ENCODE data around the gene ZNF683.
"Not testable (repeated sequence)": the region's sequence is repeated elsewhere in the genome, so short reads cannot be mapped to it uniquely, and the experiment has no call there.

Gene ZNF683

DNA sequence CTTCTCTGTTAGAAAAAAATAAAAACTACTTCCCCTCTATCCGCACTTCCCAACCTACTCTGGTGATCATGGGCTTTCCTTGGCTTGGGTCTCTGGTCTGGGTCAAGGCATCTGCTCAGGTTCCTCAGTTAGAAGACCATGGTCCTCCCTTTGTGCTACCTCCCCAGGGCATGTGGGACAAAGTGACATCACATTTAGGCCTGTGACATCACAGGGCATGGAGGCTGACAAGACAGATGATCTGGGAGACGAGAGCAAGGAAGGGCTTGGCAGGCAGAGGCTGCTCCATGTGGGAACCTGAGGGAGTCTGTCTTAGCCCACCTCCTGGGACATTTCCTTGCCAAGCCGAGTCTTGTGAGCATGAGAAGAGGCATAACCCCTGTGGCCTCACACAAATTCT, at the start of gene ZNF683:
Gene ZNF683, minus strand, starts transcription at position 140 of the 400 bp plus-strand sequence. CDS start 4,179 bp downstream, outside the sequence.
- not testable (repeated sequence) for DNase-seq (ENCODE audit: low read depth in 1 of 2, low spot score in 1 of 2)

- no peak for DNase-seq (ENCODE audit: low read depth in 1 of 2, low spot score in 1 of 2)
These were observed 46.9 kb upstream of the ZNF683 start for GRCh38 chr1:26419494-26419893.

- DNase-seq (ENCODE audit: low read depth in 1 of 2, low spot score in 1 of 2): no peak
These were observed 46.4 kb upstream of the ZNF683 start for GRCh38 chr1:26418865-26419349.

- peak; percentile 76 to 78 for DNase-seq (ENCODE audit: low read depth in 1 of 2, low spot score in 1 of 2)
These were observed 44.7 kb upstream of the ZNF683 start for GRCh38 chr1:26417111-26417759.

- DNase-seq (ENCODE audit: low read depth in 1 of 2, low spot score in 1 of 2): no peak
These were observed 40.5 kb upstream of the ZNF683 start for GRCh38 chr1:26413031-26413430.

DNA sequence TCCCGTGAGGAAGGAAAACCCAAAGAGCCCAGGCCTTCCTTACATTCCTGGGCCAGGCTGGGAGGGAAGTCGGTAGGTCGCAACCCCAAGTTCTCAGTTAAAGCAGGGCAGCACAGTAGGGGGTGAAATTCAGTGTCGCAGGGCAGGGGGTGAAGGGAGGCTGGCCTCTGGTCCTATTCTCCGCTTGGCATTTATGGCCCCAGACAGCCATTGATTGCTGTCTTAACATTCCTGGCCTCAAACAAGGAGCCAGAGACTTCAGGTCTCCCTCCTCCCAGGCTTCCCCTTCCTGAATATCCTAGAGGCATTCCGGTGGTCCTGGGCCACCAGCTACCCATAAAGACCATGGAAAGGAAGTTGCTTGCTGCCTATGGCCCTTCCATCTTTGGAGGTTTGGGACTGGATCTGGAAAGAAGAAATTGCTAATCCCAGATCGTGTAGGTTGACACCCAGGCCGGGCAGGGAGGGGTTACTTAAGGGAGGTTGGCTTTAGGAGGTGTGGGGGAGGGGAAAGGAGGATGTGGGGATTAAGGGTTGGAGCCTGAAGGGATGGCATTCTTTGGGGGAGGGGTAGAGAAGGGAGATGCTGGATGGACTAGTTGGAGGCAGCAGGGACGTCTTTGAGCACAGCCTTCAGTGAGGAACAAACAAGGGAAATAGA, 39.8 kb upstream of the ZNF683 start:
- no peak for DNase-seq (ENCODE audit: low read depth in 1 of 2, low spot score in 1 of 2)

DNA sequence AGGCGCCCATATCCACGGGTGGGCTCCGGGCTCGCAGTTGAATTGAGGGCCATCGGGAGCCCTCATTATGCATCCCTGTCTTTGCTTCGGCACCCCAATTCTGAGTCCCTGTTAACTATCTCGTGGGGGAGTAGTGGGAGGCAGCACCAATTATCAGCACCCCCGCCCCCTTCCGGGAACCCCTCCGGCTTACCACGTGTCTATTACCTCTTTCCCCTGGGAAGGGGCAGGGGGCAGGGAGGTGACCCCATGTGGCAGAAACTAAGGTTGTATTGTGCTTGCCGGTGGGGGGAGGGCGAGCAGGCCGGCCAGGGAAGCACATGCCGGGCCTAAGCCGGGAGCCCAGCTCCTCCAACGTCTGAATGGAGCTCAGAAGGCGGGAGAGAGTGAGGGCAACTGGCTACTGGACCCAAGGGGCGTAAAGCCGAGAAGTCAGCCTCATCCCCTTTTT, 39.1 kb upstream of the ZNF683 start:
- DNase-seq (ENCODE audit: low read depth in 1 of 2, low spot score in 1 of 2): no peak

DNA sequence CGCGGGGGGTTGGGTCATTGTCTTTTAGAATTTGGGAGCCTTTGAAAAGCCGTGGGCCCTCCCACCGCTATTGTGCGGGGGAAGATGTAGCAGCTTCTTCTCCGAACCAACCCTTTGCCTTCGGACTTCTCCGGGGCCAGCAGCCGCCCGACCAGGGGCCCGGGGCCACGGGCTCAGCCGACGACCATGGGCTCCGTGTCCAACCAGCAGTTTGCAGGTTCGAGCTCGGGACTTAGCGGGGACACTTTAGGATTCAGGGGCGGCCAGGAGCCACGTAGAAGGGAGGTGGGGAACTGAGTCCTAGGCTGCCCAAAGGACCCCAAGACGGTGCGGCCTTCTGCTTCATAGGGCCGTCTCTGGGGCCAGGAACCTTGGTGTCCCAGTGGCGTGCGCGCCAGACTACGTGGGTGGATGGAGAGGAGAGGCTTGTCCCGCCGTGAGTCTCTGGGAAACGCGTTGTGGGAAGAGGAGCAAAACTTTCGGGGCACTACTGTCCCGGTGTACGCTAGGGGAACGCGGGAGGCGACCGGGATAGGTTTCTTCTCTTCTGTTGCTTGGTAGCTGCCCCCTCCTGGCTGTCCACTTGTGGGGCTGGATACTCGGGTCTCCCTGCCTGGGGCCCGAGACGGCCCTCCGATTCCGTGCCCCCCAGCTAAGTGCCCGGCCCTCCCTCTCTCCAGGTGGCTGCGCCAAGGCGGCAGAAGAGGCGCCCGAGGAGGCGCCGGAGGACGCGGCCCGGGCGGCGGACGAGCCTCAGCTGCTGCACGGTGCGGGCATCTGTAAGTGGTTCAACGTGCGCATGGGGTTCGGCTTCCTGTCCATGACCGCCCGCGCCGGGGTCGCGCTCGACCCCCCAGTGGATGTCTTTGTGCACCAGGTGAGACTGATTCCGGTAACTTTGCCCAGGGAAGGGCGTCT, 38.4 kb upstream of the ZNF683 start, which contains the start of gene LIN28A:
Gene LIN28A, plus strand, starts transcription at position 112 of the 918 bp plus-strand sequence. Its CDS starts 75 bp downstream, at position 187.
- no peak for DNase-seq (ENCODE audit: low read depth in 1 of 2, low spot score in 1 of 2)

DNA sequence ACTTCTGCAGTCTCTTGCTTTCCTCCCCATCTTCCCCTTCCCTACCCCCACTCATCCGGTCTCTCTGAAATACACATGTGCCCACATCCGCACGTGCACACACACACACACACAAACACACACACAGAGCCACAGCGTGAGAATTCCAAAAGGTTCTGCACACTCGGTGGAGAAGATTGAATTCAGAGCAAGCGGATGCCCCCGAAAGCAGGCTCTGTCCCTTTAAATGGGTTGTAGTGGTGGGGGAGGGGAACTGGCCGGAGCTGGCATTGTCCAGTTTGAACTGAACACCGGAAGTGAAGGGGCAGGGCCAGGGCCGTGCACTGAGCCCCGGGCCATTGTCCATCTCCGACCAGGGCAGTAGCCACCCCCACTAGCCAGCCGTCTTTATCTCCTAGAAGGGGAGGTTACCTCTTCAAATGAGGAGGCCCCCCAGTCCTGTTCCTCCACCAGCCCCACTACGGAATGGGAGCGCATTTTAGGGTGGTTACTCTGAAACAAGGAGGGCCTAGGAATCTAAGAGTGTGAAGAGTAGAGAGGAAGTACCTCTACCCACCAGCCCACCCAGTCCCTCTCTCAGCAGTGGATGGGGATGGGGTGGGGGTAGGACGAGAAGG, 36.7 kb upstream of the ZNF683 start:
- DNase-seq (ENCODE audit: low read depth in 1 of 2, low spot score in 1 of 2): no peak

DNA sequence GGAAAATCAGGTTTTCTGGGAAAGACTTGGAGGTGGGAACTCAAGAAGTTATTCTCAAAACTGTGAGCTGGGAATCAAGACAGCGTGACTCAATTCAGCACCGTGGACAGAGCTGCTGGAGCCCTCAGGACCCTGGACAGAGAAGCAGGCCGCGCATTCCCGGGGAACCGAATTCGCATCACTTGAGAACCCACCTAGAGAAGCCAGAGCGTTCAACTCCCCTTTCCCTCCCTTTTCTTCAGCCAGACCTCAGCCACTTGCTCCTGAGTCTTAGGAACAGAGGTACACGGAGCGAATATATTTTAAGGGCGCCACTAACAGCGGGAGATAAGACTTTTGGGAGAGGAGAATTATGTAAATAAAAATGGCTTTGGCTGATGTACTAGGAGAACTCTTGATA, 36.1 kb upstream of the ZNF683 start:
- DNase-seq (ENCODE audit: low read depth in 1 of 2, low spot score in 1 of 2): peak; percentile 57 to 76

GRCh38 chr1:26405281-26405915, 32.8 kb upstream of the ZNF683 start:
- DNase-seq (ENCODE audit: low read depth in 1 of 2, low spot score in 1 of 2): no peak

DNA sequence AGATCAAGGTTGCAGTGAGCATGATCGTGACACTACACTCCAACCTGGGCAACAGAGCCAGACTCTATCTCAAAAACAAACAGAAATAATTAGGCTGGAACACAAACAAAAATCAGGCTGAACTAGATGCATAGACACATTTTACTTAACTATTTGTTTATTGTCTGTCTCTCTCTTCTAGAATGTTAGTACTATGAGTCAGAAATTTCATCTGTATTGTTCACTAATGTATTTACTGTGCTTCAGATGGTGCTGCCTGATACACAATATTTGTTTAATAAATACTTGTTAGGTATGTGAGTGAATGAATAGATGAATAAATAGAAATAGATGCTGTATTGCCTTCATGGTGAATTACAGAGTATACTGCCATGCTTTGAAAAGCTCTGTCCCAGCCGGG, 32.1 kb upstream of the ZNF683 start:
- DNase-seq (ENCODE audit: low read depth in 1 of 2, low spot score in 1 of 2): no peak

DNA sequence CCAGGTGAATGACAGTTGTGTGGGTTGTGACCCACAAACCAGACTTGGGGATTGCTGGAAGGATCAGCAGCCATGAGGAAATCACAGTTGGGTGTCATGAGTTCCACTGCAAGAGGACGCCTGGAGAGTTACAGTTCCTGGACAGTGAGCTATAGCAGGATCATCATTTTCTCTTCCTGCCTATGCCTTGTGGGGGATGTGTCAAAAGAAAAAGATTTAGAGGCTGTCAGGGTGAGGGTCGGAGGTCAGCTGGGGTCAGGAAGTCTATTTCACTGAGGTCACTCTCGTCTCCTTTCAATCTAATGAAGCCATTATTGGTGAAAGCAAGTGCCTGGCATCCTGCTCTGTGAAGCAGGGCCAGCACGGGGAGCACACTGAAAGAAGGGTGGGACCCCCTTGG, 31.1 kb upstream of the ZNF683 start:
- no peak for DNase-seq (ENCODE audit: low read depth in 1 of 2, low spot score in 1 of 2)

DNA sequence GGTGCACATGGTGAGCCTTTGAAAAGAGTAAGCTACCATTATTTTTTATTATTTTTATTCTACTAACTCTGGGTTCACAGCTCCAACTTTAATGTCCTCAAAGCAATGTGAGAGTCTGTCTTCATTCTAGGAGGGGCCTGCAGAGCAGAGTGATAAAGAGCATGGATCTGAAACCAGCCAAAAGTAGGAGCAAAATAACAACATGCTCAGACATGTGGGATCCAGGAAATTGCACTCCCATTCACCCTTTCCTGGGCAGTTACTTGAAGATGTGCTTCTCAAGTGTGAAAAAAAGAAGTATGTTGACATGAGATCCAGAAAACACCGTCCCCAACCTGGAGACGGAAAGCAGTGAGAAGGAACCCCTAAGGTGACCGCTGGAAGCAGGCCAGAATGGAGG, 29.3 kb upstream of the ZNF683 start:
- no peak for DNase-seq (ENCODE audit: low read depth in 1 of 2, low spot score in 1 of 2)

- DNase-seq (ENCODE audit: low read depth in 1 of 2, low spot score in 1 of 2): no peak
These were observed 26.5 kb upstream of the ZNF683 start for GRCh38 chr1:26399034-26399433.

GRCh38 chr1:26395754-26396153, 23.2 kb upstream of the ZNF683 start:
- no peak for DNase-seq (ENCODE audit: low read depth in 1 of 2, low spot score in 1 of 2)

- no peak for DNase-seq (ENCODE audit: low read depth in 1 of 2, low spot score in 1 of 2)
These were observed 18.9 kb upstream of the ZNF683 start for GRCh38 chr1:26391450-26391849.

DNA sequence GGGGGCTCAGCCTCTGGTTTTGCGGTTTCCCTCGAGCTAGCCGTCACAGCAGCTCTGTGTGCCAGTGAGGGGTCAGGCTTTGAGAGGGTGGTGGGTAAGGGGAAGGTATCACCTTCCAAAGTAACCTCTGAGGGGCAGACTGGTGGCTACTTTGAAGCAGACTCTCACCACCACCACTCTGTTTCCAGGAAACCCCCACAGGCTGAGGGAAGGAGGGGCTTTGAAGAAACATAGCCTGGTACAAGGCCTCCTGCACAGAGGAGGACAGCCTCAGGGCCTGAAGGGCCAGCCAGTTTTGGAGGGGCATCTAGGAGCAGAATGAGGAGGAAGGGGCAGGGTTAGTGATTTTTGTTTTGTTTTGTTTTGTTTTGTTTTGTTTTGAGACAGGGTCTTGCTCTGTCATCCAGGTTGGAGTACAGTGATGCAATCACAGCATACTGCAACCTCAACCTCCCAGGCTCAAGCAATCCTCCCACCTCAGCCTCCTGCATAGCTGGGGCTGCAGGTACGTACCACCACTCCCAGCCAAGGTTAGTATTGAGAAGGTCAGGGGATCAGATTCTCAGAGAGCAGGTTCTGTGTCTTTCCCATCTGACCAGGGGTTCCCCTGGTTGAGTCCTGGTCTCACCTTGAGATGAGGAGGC, 17.2 kb upstream of the ZNF683 start:
- DNase-seq (ENCODE audit: low read depth in 1 of 2, low spot score in 1 of 2): no peak

GRCh38 chr1:26388791-26389445, 16.4 kb upstream of the ZNF683 start:
- DNase-seq (ENCODE audit: low read depth in 1 of 2, low spot score in 1 of 2): no peak

DNA sequence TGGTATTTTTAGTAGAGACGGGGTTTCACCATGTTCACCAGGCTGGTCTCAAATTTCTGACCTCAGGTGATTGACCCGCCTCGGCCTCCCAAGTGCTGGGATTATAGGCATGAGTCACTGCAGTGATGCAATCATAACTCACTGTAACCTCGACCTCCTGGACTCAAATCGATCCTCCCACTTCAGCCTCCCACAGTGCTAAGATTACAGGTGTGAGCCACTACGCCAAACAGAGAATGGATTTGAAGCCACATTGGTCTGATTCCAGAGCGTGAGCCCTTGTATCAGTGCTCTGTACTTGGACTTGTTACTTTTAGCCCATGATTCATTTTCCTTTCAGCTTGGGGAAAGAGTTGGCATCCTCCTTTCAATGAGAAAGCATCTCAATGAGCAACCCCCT, 14.9 kb upstream of the ZNF683 start:
- DNase-seq (ENCODE audit: low read depth in 1 of 2, low spot score in 1 of 2): no peak

All from activated T-helper 1 cell treated with anti-CD3 and anti-CD28 coated beads, Interleukin-2, amount 50 U/mL, for 16 hours (primary cell).